ENCODE results near the gene OLFM2.
A peak's percentile ranks its signal among the peaks of the same experiment; 100 is the strongest.

OLFM2 gene

GRCh38 chr19:9842834-9843625 lies 93.3 kb downstream of the OLFM2 start:
- Histone ChIP-seq H3K4me2 (ENCODE audit: low read length) (no peak overlapping the region), H3K4me1 (no peaks in the 10 kb centered on the region), H3K9ac (no peak overlapping the region), H3K36me3 (ENCODE audit: control insufficient read depth, insufficient read depth, low read length) (no peaks in the 10 kb centered on the region), H2AFZ (no peak overlapping the region), H3K79me2 (peaks cover 54% of the 10 kb centered on the region), H3K9me3 (ENCODE audit: control insufficient read depth, low read length) (no peaks in the 10 kb centered on the region), H3K27me3 (ENCODE audit: control insufficient read depth, insufficient read depth, low read length) (no peaks in the 10 kb centered on the region), H3K27ac (no peak overlapping the region), H3K4me3 (ENCODE audit: low read depth, low read length) (no peak overlapping the region)
- no peak for TF ChIP-seq CTCF (IDR thresholded peaks at IDR 0.05)

GRCh38 chr19:9839415-9839814 lies 96.9 kb downstream of the OLFM2 start:
- Histone ChIP-seq H3K9ac (no peak overlapping the region), H3K4me3 (ENCODE audit: low read depth, low read length) (no peak overlapping the region), H3K27ac (no peak overlapping the region), H3K27me3 (ENCODE audit: control insufficient read depth, insufficient read depth, low read length) (no peaks in the 10 kb centered on the region), H3K9me3 (ENCODE audit: control insufficient read depth, low read length) (no peaks in the 10 kb centered on the region), H3K79me2 (peaks cover 71% of the 10 kb centered on the region), H2AFZ (no peak overlapping the region), H3K4me2 (ENCODE audit: low read length) (no peak overlapping the region), H3K4me1 (no peaks in the 10 kb centered on the region), H3K36me3 (ENCODE audit: control insufficient read depth, insufficient read depth, low read length) (no peaks in the 10 kb centered on the region)
- TF ChIP-seq CTCF (IDR thresholded peaks at IDR 0.05): no peak

GRCh38 chr19:9838324-9838723 lies 98.0 kb downstream of the OLFM2 start:
- no peak overlapping the region for H3K9ac ChIP-seq
- H3K4me2 ChIP-seq (ENCODE audit: low read length): no peak overlapping the region
- no peak overlapping the region for H3K27ac ChIP-seq
- no peak for TF ChIP-seq CTCF (IDR thresholded peaks at IDR 0.05)
- H3K36me3 ChIP-seq (ENCODE audit: control insufficient read depth, insufficient read depth, low read length): no peaks in the 10 kb centered on the region
- H3K4me1 ChIP-seq: no peaks in the 10 kb centered on the region
- H2AFZ ChIP-seq: no peak overlapping the region
- no peaks in the 10 kb centered on the region for H3K27me3 ChIP-seq (ENCODE audit: control insufficient read depth, insufficient read depth, low read length)
- H3K9me3 ChIP-seq (ENCODE audit: control insufficient read depth, low read length): no peaks in the 10 kb centered on the region
- peaks cover 74% of the 10 kb centered on the region for H3K79me2 ChIP-seq
- H3K4me3 ChIP-seq (ENCODE audit: low read depth, low read length): no peak overlapping the region

- H3K4me2 ChIP-seq (ENCODE audit: low read length): peak overlapping the region; percentile 77
- H3K27ac ChIP-seq: no peak overlapping the region
- H3K9ac ChIP-seq: no peak overlapping the region
- H3K36me3 ChIP-seq (ENCODE audit: control insufficient read depth, insufficient read depth, low read length): no peaks in the 10 kb centered on the region
- no peaks in the 10 kb centered on the region for H3K27me3 ChIP-seq (ENCODE audit: control insufficient read depth, insufficient read depth, low read length)
- H2AFZ ChIP-seq: no peak overlapping the region
- peaks cover 67% of the 10 kb centered on the region for H3K79me2 ChIP-seq
- TF ChIP-seq CTCF (IDR thresholded peaks at IDR 0.05): no peak
- no peaks in the 10 kb centered on the region for H3K4me1 ChIP-seq
- H3K9me3 ChIP-seq (ENCODE audit: control insufficient read depth, low read length): no peaks in the 10 kb centered on the region
- peak overlapping the region; percentile 87 for H3K4me3 ChIP-seq (ENCODE audit: low read depth, low read length)
Measured at GRCh38 chr19:9836021-9836420, 100.3 kb downstream of the OLFM2 start.

- TF ChIP-seq CTCF (IDR thresholded peaks at IDR 0.05): no peak
- H3K4me1 ChIP-seq: no peaks in the 10 kb centered on the region
- H3K4me3 ChIP-seq (ENCODE audit: low read depth, low read length): peak overlapping the region; percentile 87
- peak overlapping the region; percentile 82 for H2AFZ ChIP-seq
- peaks cover 62% of the 10 kb centered on the region for H3K79me2 ChIP-seq
- H3K9me3 ChIP-seq (ENCODE audit: control insufficient read depth, low read length): no peaks in the 10 kb centered on the region
- no peak overlapping the region for H3K9ac ChIP-seq
- no peak overlapping the region for H3K27ac ChIP-seq
- H3K27me3 ChIP-seq (ENCODE audit: control insufficient read depth, insufficient read depth, low read length): no peaks in the 10 kb centered on the region
- peak overlapping the region; percentile 77 for H3K4me2 ChIP-seq (ENCODE audit: low read length)
- H3K36me3 ChIP-seq (ENCODE audit: control insufficient read depth, insufficient read depth, low read length): no peaks in the 10 kb centered on the region
Measured at GRCh38 chr19:9835507-9835949, 100.8 kb downstream of the OLFM2 start.

All from parathyroid adenoma (tissue), 2 donors.